H9 (cell line): ENCODE measurements around the gene DBNDD1. TPM values are rescaled to one million over a fixed set of nuclear protein-coding genes. Genes with fewer than 3 reads are reported as not detected.
"Not testable (repeated sequence)": the region's sequence is repeated elsewhere in the genome, so short reads cannot be mapped to it uniquely, and the experiment has no call there.

Experiments
- DNase-seq: peaks from one replicate; pipeline ENCODE4 v3.0.0-alpha.2; 2017
- H2AFZ ChIP-seq: one replicate; pipeline ENCODE4 v1.6.1; 2013; ENCODE audit warnings: mild to moderate bottlenecking, low read length, control low read depth, moderate library complexity
- H2AK5ac ChIP-seq: 2 replicates; pipeline ENCODE4 v1.6.1; 2013; ENCODE audit warnings: low read length, control low read depth, mixed read lengths; ENCODE audit not compliant: insufficient read length
- H2BK120ac ChIP-seq: one replicate; pipeline ENCODE4 v1.6.1; 2013; ENCODE audit warnings: low read depth, mild to moderate bottlenecking, low read length, control low read depth, inconsistent platforms; ENCODE audit not compliant: poor library complexity, severe bottlenecking
- H2BK12ac ChIP-seq: 2 replicates; pipeline ENCODE4 v1.6.1; 2013; ENCODE audit warnings: low read length, control low read depth, mixed read lengths, low read depth; ENCODE audit not compliant: insufficient read length
- H2BK15ac ChIP-seq: 2 replicates; pipeline ENCODE4 v1.6.1; 2013; ENCODE audit warnings: low read depth, low read length, control low read depth
- H2BK20ac ChIP-seq: one replicate; pipeline ENCODE4 v1.6.1; 2013; ENCODE audit warnings: low read depth, mild to moderate bottlenecking, low read length, control low read depth, inconsistent platforms; ENCODE audit not compliant: poor library complexity, severe bottlenecking
- H2BK5ac ChIP-seq: 2 replicates; pipeline ENCODE4 v1.6.1; 2013; ENCODE audit warnings: low read length, control low read depth, mixed read lengths; ENCODE audit not compliant: insufficient read length
- H3K14ac ChIP-seq: 2 replicates; pipeline ENCODE4 v1.6.1; 2013; ENCODE audit warnings: low read length, control low read depth; ENCODE audit not compliant: insufficient read depth
- H3K18ac ChIP-seq: 2 replicates; pipeline ENCODE4 v1.6.1; 2013; ENCODE audit warnings: low read depth, mild to moderate bottlenecking, mixed read lengths, low read length, control low read depth; ENCODE audit not compliant: insufficient read length
- H3K23ac ChIP-seq: 2 replicates; pipeline ENCODE4 v1.6.1; 2013; ENCODE audit warnings: low read length, control low read depth, mixed read lengths, low read depth; ENCODE audit not compliant: insufficient read length
- H3K23me2 ChIP-seq: 2 replicates; pipeline ENCODE4 v1.6.1; 2013; ENCODE audit warnings: low read depth, mild to moderate bottlenecking, mixed read lengths, low read length, control low read depth; ENCODE audit not compliant: insufficient read length, poor library complexity, severe bottlenecking
- H3K27ac ChIP-seq: 2 replicates; pipeline ENCODE4 v1.5.1; 2013; ENCODE audit warnings: low read length, control low read depth, mixed read lengths, low read depth; ENCODE audit not compliant: insufficient read length
- H3K27me3 ChIP-seq: 2 replicates; pipeline ENCODE4 v1.6.1; 2013; ENCODE audit warnings: low read length, control low read depth, inconsistent platforms; ENCODE audit not compliant: insufficient read depth
- H3K4ac ChIP-seq: 2 replicates; pipeline ENCODE4 v1.6.1; 2013; ENCODE audit warnings: low read depth, mild to moderate bottlenecking, control low read depth, inconsistent platforms, low read length, moderate library complexity
- H3K4me1 ChIP-seq: 2 replicates; pipeline ENCODE4 v1.6.1; 2013; ENCODE audit warnings: low read length, control low read depth, inconsistent platforms; ENCODE audit not compliant: insufficient read depth
- H3K4me2 ChIP-seq: 2 replicates; pipeline ENCODE4 v1.6.1; 2013; ENCODE audit warnings: low read length, control low read depth, mixed read lengths; ENCODE audit not compliant: insufficient read length, insufficient read depth
- H3K56ac ChIP-seq: 2 replicates; pipeline ENCODE4 v1.6.1; 2013; ENCODE audit warnings: low read depth, mild to moderate bottlenecking, mixed read lengths, low read length, control low read depth; ENCODE audit not compliant: insufficient read length
- H3K79me1 ChIP-seq: 2 replicates; pipeline ENCODE4 v1.6.1; 2013; ENCODE audit warnings: low read depth, mild to moderate bottlenecking, moderate library complexity, low read length, control low read depth, inconsistent platforms; ENCODE audit not compliant: insufficient read depth, poor library complexity, severe bottlenecking
- H3K79me2 ChIP-seq: 2 replicates; pipeline ENCODE4 v1.6.1; 2013; ENCODE audit warnings: low read length, control low read depth, inconsistent platforms; ENCODE audit not compliant: insufficient read depth
- H3K9ac ChIP-seq: 2 replicates; pipeline ENCODE4 v1.6.1; 2013; ENCODE audit warnings: low read length, control low read depth, mixed read lengths; ENCODE audit not compliant: insufficient read length; ENCODE audit errors: extremely low read depth
- H3K9me3 ChIP-seq: one replicate; pipeline ENCODE4 v1.6.1; 2013; ENCODE audit warnings: low read depth, low read length, inconsistent platforms; ENCODE audit not compliant: control insufficient read depth
- H3T11ph ChIP-seq: one replicate; pipeline ENCODE4 v1.6.1; 2013; ENCODE audit warnings: mild to moderate bottlenecking, low read length, control low read depth, inconsistent platforms
- H4K20me1 ChIP-seq: one replicate; pipeline ENCODE4 v1.6.1; 2013; ENCODE audit not compliant: control insufficient read depth, insufficient read length, insufficient read depth
- H4K5ac ChIP-seq: 2 replicates; pipeline ENCODE4 v1.6.1; 2013; ENCODE audit warnings: low read depth, mild to moderate bottlenecking, mixed read lengths, low read length, control low read depth; ENCODE audit not compliant: insufficient read length
- H4K8ac ChIP-seq: replicated peaks from 2 replicates; pipeline ENCODE4 v1.6.1; 2013; ENCODE audit warnings: low read length, control low read depth, mixed read lengths, low read depth; ENCODE audit not compliant: insufficient read length
- H4K91ac ChIP-seq: 2 replicates; pipeline ENCODE4 v1.6.1; 2013; ENCODE audit warnings: low read depth, mild to moderate bottlenecking, moderate library complexity, mixed read lengths, low read length, control low read depth; ENCODE audit not compliant: insufficient read length
- H3K27ac Mint-ChIP-seq, 3 experiments: 2 replicates in 2 of 3; 3 replicates in 1 of 3; pipeline ENCODE4 v1.8.0; 2020 to 2021; ENCODE audit warnings: mixed read lengths in 3 of 3, mild to moderate bottlenecking in 1 of 3, moderate library complexity in 1 of 3
- H3K27me3 Mint-ChIP-seq: 2 replicates; pipeline ENCODE4 v1.8.0; 2021; ENCODE audit warnings: low read depth, mild to moderate bottlenecking, moderate library complexity, mixed read lengths
- H3K36me3 Mint-ChIP-seq, 3 experiments: 2 replicates in 2 of 3; 3 replicates in 1 of 3; pipeline ENCODE4 v1.8.0; 2020 to 2021; ENCODE audit warnings: low read depth in 3 of 3, mixed read lengths in 3 of 3; ENCODE audit not compliant: insufficient read depth in 1 of 3
- H3K4me1 Mint-ChIP-seq, 2 experiments: 2 replicates each; pipeline ENCODE4 v1.8.0; 2020; ENCODE audit warnings: mixed read lengths in 2 of 2
- H3K4me3 Mint-ChIP-seq, 2 experiments: 2 replicates in 1 of 2; 3 replicates in 1 of 2; pipeline ENCODE4 v1.8.0; 2020 to 2021; ENCODE audit warnings: mild to moderate bottlenecking in 2 of 2, mixed read lengths in 2 of 2, moderate library complexity in 1 of 2
- H3K9me3 Mint-ChIP-seq, 2 experiments: 2 replicates in 1 of 2; 3 replicates in 1 of 2; pipeline ENCODE4 v1.8.0; 2020; ENCODE audit warnings: mild to moderate bottlenecking in 2 of 2, mixed read lengths in 2 of 2, moderate library complexity in 1 of 2
- WGBS: extraction: QIAGEN DNeasy Blood & Tissue Kit; methylation state at CpG from one replicate; pipeline ENCODE4 v1.1.7; 2013; ENCODE audit warnings: missing lambda C conversion rate, low lambda C conversion rate, mixed read lengths; ENCODE audit not compliant: insufficient read length; ENCODE audit errors: extremely low coverage; 5-methylcytosine and 5-hydroxymethylcytosine counted together
- total RNA-seq: library from RNA; stranded (reverse); gene quantifications from 2 replicates; pipeline ENCODE4 v1.2.1, GENCODE V29; 2021

Gene DBNDD1
- total RNA-seq, 1 experiment from 2014 or later = 87.3 TPM

- not testable (repeated sequence) for H3K9me3 ChIP-seq, H2BK12ac ChIP-seq, H3K23ac ChIP-seq, H3K56ac ChIP-seq, H2BK15ac ChIP-seq, H2AFZ ChIP-seq, H3T11ph ChIP-seq, H3K4me1 ChIP-seq, H2BK20ac ChIP-seq, H3K27me3 ChIP-seq, H3K23me2 ChIP-seq, H3K4me2 ChIP-seq, H3K4ac ChIP-seq, H2BK120ac ChIP-seq, H3K4me1 Mint-ChIP-seq, H3K79me2 ChIP-seq, H3K79me1 ChIP-seq, H3K9ac ChIP-seq, DNase-seq, H2AK5ac ChIP-seq, H4K20me1 ChIP-seq
- H3K14ac ChIP-seq = peak overlapping the region; percentile 64; the same call in 1 of the 2 replicates
- peak overlapping the region; percentile 72 for H4K5ac ChIP-seq
- H2BK5ac ChIP-seq = peak overlapping the region; percentile 20
- peak overlapping the region; percentile 56 for H4K91ac ChIP-seq
- H3K27ac ChIP-seq = peak overlapping the region; percentile 93
- H3K36me3 Mint-ChIP-seq = peaks cover 66 to 78% (median 76%) of the 10 kb centered on the region in 3 experiments
- H3K27me3 Mint-ChIP-seq = peaks cover 11% of the 10 kb centered on the region; the same call in 1 of the 2 replicates
- no CpG with 5 or more reads among the region's 8 CpGs for WGBS
- H3K4me3 Mint-ChIP-seq = peak overlapping the region in 1 of 2 experiments; percentile 32; a peak in 2 of 5 replicates
- H3K9me3 Mint-ChIP-seq = peaks cover 26 to 31% of the 10 kb centered on the region in 2 experiments
- peak overlapping the region; percentile 90 for H4K8ac ChIP-seq
- H3K18ac ChIP-seq = peak overlapping the region; percentile 94
- peak overlapping the region; percentile 96 to 99 (median 99); a peak in 6 of 7 replicates for H3K27ac Mint-ChIP-seq
These were observed 24.4 kb downstream of the DBNDD1 start for GRCh38 chr16:89994721-89995474.
